IMR-90 (cell line): ENCODE results near the gene STARD7. TPM values are rescaled to one million over a fixed set of nuclear protein-coding genes. Genes with fewer than 3 reads are reported as not detected.

Experiments
- ATAC-seq: fragments of 200-7000 bp; cut with Tn5 transposase; 2 replicates; pipeline ENCODE4 v1.9.1; 2020; ENCODE audit warnings: low read depth, mild to moderate bottlenecking, moderate library complexity
- BruUV-seq: library from RNA; stranded (reverse); fragments of 400-500 nt; replicated peaks from 2 replicates; lab custom pipeline; 2021; lab: Mats Ljungman, UMichigan
- CTCF ChIA-PET: fragments of 300-600 bp; formaldehyde crosslinking; extraction: SDS; loops from one replicate; lab custom pipeline; 2021; ENCODE audit warnings: antibody characterized with exemption; lab: Yijun Ruan, JAX
- POLR2A ChIA-PET: fragments of 300-600 bp; sonication (Branson Sonifier 250); formaldehyde crosslinking; loops from one replicate; lab custom pipeline; 2022; ENCODE audit warnings: antibody characterized with exemption; ENCODE audit not compliant: unreplicated experiment; lab: Charles Lee
- DNase-seq: peaks from one replicate; pipeline ENCODE4 v3.0.0; 2013
- H2AFZ ChIP-seq: replicated peaks from 2 replicates; pipeline ENCODE3; 2013; ENCODE audit warnings: low read length, mild to moderate bottlenecking; ENCODE audit not compliant: poor library complexity
- H2AK5ac ChIP-seq: 2 replicates; pipeline ENCODE4 v1.6.1; 2013; ENCODE audit warnings: low read depth, low read length, inconsistent platforms
- H2AK9ac ChIP-seq: replicated peaks from 2 replicates; pipeline ENCODE3; 2013; ENCODE audit warnings: mild to moderate bottlenecking, low read depth, low read length, moderate library complexity; ENCODE audit not compliant: poor library complexity
- H2BK120ac ChIP-seq: 2 replicates; pipeline ENCODE4 v1.6.1; 2013; ENCODE audit warnings: low read depth, low read length, inconsistent platforms
- H2BK15ac ChIP-seq: 3 replicates; pipeline ENCODE4 v1.6.1; 2013; ENCODE audit warnings: low read depth, low read length, inconsistent platforms
- H2BK20ac ChIP-seq: 2 replicates; pipeline ENCODE4 v1.6.1; 2013; ENCODE audit warnings: low read depth, mild to moderate bottlenecking, inconsistent platforms, low read length, moderate library complexity
- H2BK5ac ChIP-seq: 2 replicates; pipeline ENCODE4 v1.6.1; 2013; ENCODE audit warnings: mild to moderate bottlenecking, low read depth, low read length, inconsistent platforms; ENCODE audit not compliant: poor library complexity, severe bottlenecking
- H3K14ac ChIP-seq: replicated peaks from 2 replicates; pipeline ENCODE4 v1.6.1; 2013; ENCODE audit warnings: low read depth, low read length, inconsistent platforms
- H3K18ac ChIP-seq: 2 replicates; pipeline ENCODE4 v1.6.1; 2013; ENCODE audit warnings: low read depth, low read length, control low read depth
- H3K23ac ChIP-seq: 2 replicates; pipeline ENCODE4 v1.6.1; 2013; ENCODE audit warnings: low read depth, low read length, inconsistent platforms
- H3K27ac ChIP-seq: 2 replicates; pipeline ENCODE4 v1.5.1; 2013; ENCODE audit warnings: mild to moderate bottlenecking, control low read depth, low read length; ENCODE audit not compliant: insufficient read depth
- H3K27me3 ChIP-seq: 2 replicates; pipeline ENCODE4 v1.6.1; 2013; ENCODE audit warnings: low read length; ENCODE audit not compliant: control insufficient read depth, insufficient read depth
- H3K36me3 ChIP-seq: 2 replicates; pipeline ENCODE4 v1.6.1; 2013; ENCODE audit warnings: low read length, mixed read lengths; ENCODE audit not compliant: control insufficient read depth, insufficient read depth
- H3K4ac ChIP-seq: 2 replicates; pipeline ENCODE4 v1.6.1; 2013; ENCODE audit warnings: low read depth, low read length, inconsistent platforms
- H3K4me1 ChIP-seq: 2 replicates; pipeline ENCODE4 v1.6.1; 2013; ENCODE audit warnings: low read length, mixed read lengths; ENCODE audit not compliant: control insufficient read depth, insufficient read depth
- H3K4me2 ChIP-seq: 2 replicates; pipeline ENCODE4 v1.6.1; 2013; ENCODE audit warnings: low read depth, mild to moderate bottlenecking, control low read depth, low read length, moderate library complexity
- H3K4me3 ChIP-seq: 2 replicates; pipeline ENCODE4 v1.5.1; 2013; ENCODE audit warnings: low read depth, mild to moderate bottlenecking, control low read depth, low read length, moderate library complexity; ENCODE audit not compliant: insufficient read depth
- H3K56ac ChIP-seq: 2 replicates; pipeline ENCODE4 v1.6.1; 2013; ENCODE audit warnings: low read length, inconsistent platforms; ENCODE audit not compliant: insufficient read depth; ENCODE audit errors: extremely low read depth
- H3K79me1 ChIP-seq, 2 experiments: 2 replicates each; pipeline ENCODE4 v1.6.1; 2013; ENCODE audit warnings: low read length in 2 of 2, inconsistent platforms in 1 of 2, low read depth in 1 of 2
- H3K9ac ChIP-seq: 2 replicates; pipeline ENCODE4 v1.6.1; 2013; ENCODE audit warnings: low read depth, low read length, control low read depth
- H3K9me1 ChIP-seq: 2 replicates; pipeline ENCODE4 v1.6.1; 2013; ENCODE audit warnings: low read length, inconsistent platforms; ENCODE audit not compliant: insufficient read depth
- H3K9me3 ChIP-seq: 2 replicates; pipeline ENCODE4 v1.6.1; 2013; ENCODE audit warnings: low read length; ENCODE audit not compliant: control insufficient read depth, insufficient read depth
- H4K20me1 ChIP-seq: 2 replicates; pipeline ENCODE4 v1.6.1; 2013; ENCODE audit warnings: low read length, inconsistent platforms; ENCODE audit not compliant: insufficient read depth
- H4K5ac ChIP-seq: 2 replicates; pipeline ENCODE4 v1.6.1; 2013; ENCODE audit warnings: mild to moderate bottlenecking, low read depth, low read length, control low read depth
- H4K8ac ChIP-seq, 2 experiments: 2 replicates each; pipeline ENCODE4 v1.6.1; 2013; ENCODE audit warnings: low read depth in 2 of 2, low read length in 2 of 2, control low read depth in 1 of 2, inconsistent platforms in 1 of 2
- H4K91ac ChIP-seq: 2 replicates; pipeline ENCODE4 v1.6.1; 2013; ENCODE audit warnings: low read depth, low read length, inconsistent platforms; ENCODE audit not compliant: insufficient read depth
- BHLHE40 ChIP-seq: fragments of 150-350 bp; IDR thresholded peaks from 2 replicates; pipeline ENCODE4 v1.6.1; 2016; ENCODE audit warnings: mild to moderate bottlenecking, low read depth, low read length
- CEBPB ChIP-seq: IDR thresholded peaks from 2 replicates; pipeline ENCODE4 v1.6.1; 2012; ENCODE audit warnings: low read depth, low read length, improper control_type of control experiment
- CHD1 ChIP-seq: IDR thresholded peaks from 2 replicates; pipeline ENCODE4 v1.6.1; 2012; ENCODE audit warnings: low read depth, low read length, improper control_type of control experiment
- CTCF ChIP-seq: conservative IDR thresholded peaks from 2 replicates; pipeline ENCODE4 v1.5.1; 2012; ENCODE audit warnings: mild to moderate bottlenecking, low read depth, low read length, improper control_type of control experiment
- ELK1 ChIP-seq: fragments of 150-350 bp; IDR thresholded peaks from 2 replicates; pipeline ENCODE4 v1.6.1; 2016; ENCODE audit warnings: low read depth, mild to moderate bottlenecking, low read length, moderate library complexity, borderline replicate concordance
- FOS ChIP-seq: fragments of 150-350 bp; IDR thresholded peaks from 2 replicates; pipeline ENCODE4 v1.6.1; 2016; ENCODE audit warnings: low read depth, low read length
- MAFK ChIP-seq: IDR thresholded peaks from 2 replicates; pipeline ENCODE4 v1.6.1; 2012; ENCODE audit warnings: low read depth, low read length, improper control_type of control experiment
- MAZ ChIP-seq: IDR thresholded peaks from 2 replicates; pipeline ENCODE4 v1.6.1; 2012; ENCODE audit warnings: low read depth, mild to moderate bottlenecking, low read length, improper control_type of control experiment, moderate library complexity, borderline replicate concordance
- MXI1 ChIP-seq: IDR thresholded peaks from 2 replicates; pipeline ENCODE4 v1.6.1; 2012; ENCODE audit warnings: low read depth, mild to moderate bottlenecking, low read length, moderate library complexity, borderline replicate concordance
- NFE2L2 ChIP-seq: fragments of 150-350 bp; IDR thresholded peaks from 2 replicates; pipeline ENCODE4 v1.6.1; 2016; ENCODE audit warnings: low read depth, mild to moderate bottlenecking, low read length
- POLR2A ChIP-seq: IDR thresholded peaks from 2 replicates; pipeline ENCODE4 v1.6.1; 2012; ENCODE audit warnings: mild to moderate bottlenecking, low read depth, low read length
- RAD21 ChIP-seq: IDR thresholded peaks from 2 replicates; pipeline ENCODE4 v1.6.1; 2012; ENCODE audit warnings: low read length, improper control_type of control experiment
- RCOR1 ChIP-seq: IDR thresholded peaks from 2 replicates; pipeline ENCODE4 v1.6.1; 2012; ENCODE audit warnings: mild to moderate bottlenecking, low read length, improper control_type of control experiment; ENCODE audit not compliant: insufficient replicate concordance
- RFX5 ChIP-seq: IDR thresholded peaks from 2 replicates; pipeline ENCODE4 v1.8.0; 2012; ENCODE audit warnings: low read depth, mild to moderate bottlenecking, low read length, moderate library complexity
- SMC3 ChIP-seq: fragments of 150-350 bp; IDR thresholded peaks from 2 replicates; pipeline ENCODE4 v1.6.1; 2016; ENCODE audit warnings: low read depth, mild to moderate bottlenecking, antibody characterized with exemption, low read length, moderate library complexity
- USF2 ChIP-seq: fragments of 150-350 bp; IDR thresholded peaks from 2 replicates; pipeline ENCODE4 v1.6.1; 2017; ENCODE audit warnings: mild to moderate bottlenecking, antibody characterized with exemption, low read length, low read depth
- WGBS, 2 experiments: methylation state at CpG; one replicate each; pipeline versions ENCODE4 v1.1.5 to v1.1.7; 2013; ENCODE audit warnings: missing lambda C conversion rate in 2 of 2; ENCODE audit not compliant: insufficient read length in 1 of 2; ENCODE audit errors: extremely low coverage in 2 of 2; 5-methylcytosine and 5-hydroxymethylcytosine counted together
- dilution Hi-C: fragments of 300-500 bp; cut with HindIII; formaldehyde crosslinking; loops from one replicate; pipeline ENCODE4 v1.14.3; 2018; ENCODE audit warnings: low sequenced_read_pairs; ENCODE audit not compliant: unreplicated experiment
- in situ Hi-C: fragments of 300-500 bp; cut with MboI; formaldehyde crosslinking; loops from 3 replicates; pipeline ENCODE4 v1.14.3; 2019; ENCODE audit warnings: low sequenced_read_pairs, inconsistent platforms, mixed read lengths
- intact Hi-C: fragments of 100-400 bp; cut with micrococcal nuclease; formaldehyde crosslinking; loops from 2 replicates; pipeline ENCODE4 v1.10.0; 2022
- polyA plus RNA-seq, 3 experiments: library from polyadenylated mRNA; depleted of rRNA; stranded (reverse); fragments of >200 nt; gene quantifications; 2 replicates each; pipeline ENCODE4 v1.2.3, GENCODE V29; 2012; ENCODE audit warnings: low replicate concordance in 1 of 3
- total RNA-seq: library from RNA; depleted of rRNA; stranded (reverse); fragments of >200 nt; gene quantifications from 2 replicates; pipeline ENCODE4 v1.2.3, GENCODE V29; 2012

Gene STARD7
- total and polyA plus RNA-seq, 2 of the 4 experiments (the other 2 are of a cell fraction), result 61.7 to 138 TPM

- Histone ChIP-seq H2BK5ac (no peak overlapping the region), H3K4me1 (no peaks in the 10 kb centered on the region), H3K79me1 (no peaks in the 10 kb centered on the region), H3K4ac (no peak overlapping the region), H2AK5ac (no peak overlapping the region), H3K9me3 (no peaks in the 10 kb centered on the region), H4K20me1 (no peaks in the 10 kb centered on the region), H3K36me3 (no peaks in the 10 kb centered on the region), H3K27me3 (peaks cover 4% of the 10 kb centered on the region; the same call in 1 of the 2 replicates), H3K27ac (no peak overlapping the region), H2BK15ac (no peak overlapping the region), H3K9ac (no peak overlapping the region), H3K56ac (no peak overlapping the region), H4K91ac (no peak overlapping the region), H3K9me1 (no peaks in the 10 kb centered on the region), H2BK20ac (no peak overlapping the region), H3K18ac (no peak overlapping the region), H4K5ac (no peak overlapping the region), H3K4me2 (no peak overlapping the region), H4K8ac (no peak overlapping the region), H2BK120ac (no peak overlapping the region), H3K4me3 (no peak overlapping the region), H3K14ac (no peak overlapping the region), H3K23ac (no peak overlapping the region), H2AFZ (no peak overlapping the region), H2AK9ac (no peak overlapping the region)
- ChIA-PET CTCF (interaction anchor here (1.6 kb wide), 1 partner anchor 10 kb away, joined by 4 read pairs; no protein-coding TSS in a partner anchor), POLR2A (no interaction called here)
- no peak for DNase-seq
- ATAC-seq, result no peak
- TF ChIP-seq MAFK, result no peak
- no peak for TF ChIP-seq RAD21
- no peak for TF ChIP-seq FOS
- TF ChIP-seq BHLHE40, result no peak
- no peak for TF ChIP-seq POLR2A
- TF ChIP-seq NFE2L2, result no peak
- TF ChIP-seq CEBPB, result no peak
- TF ChIP-seq CTCF, result no peak
- no peak for TF ChIP-seq ELK1
- TF ChIP-seq RFX5, result no peak
- no peak for TF ChIP-seq SMC3
- no peak for TF ChIP-seq RCOR1
- TF ChIP-seq USF2, result no peak
- no peak for TF ChIP-seq MAZ
- no peak for TF ChIP-seq MXI1
- TF ChIP-seq CHD1, result no peak
- dilution Hi-C loops, result no loop called here
- no TSS peak for BruUV-seq
- intact Hi-C loops, result no loop called here
- WGBS, 2 experiments, result 52% methylated on average over 3 of the region's 13 CpGs; no CpG with 5 or more reads in 1 of the 2 experiments
- in situ Hi-C loops, result no loop called here
Measured at GRCh38 chr2:96163768-96164429, 44.7 kb downstream of the STARD7 start.
